HepG2 (cell line): ENCODE data around the gene ARHGEF16.

Experiments
- CHD4 ChIP-seq: fragments of 200-600 bp; sonication (generic); IDR thresholded peaks from 2 replicates; pipeline ENCODE4 v1.7.0; 2017; ENCODE audit warnings: mild to moderate bottlenecking, low read length, borderline replicate concordance
- CTCF ChIP-seq: sonication (generic); formaldehyde crosslinking; IDR thresholded peaks from 2 replicates; pipeline ENCODE4 v1.5.0; 2020; ENCODE audit warnings: mild to moderate bottlenecking, missing genetic modification reagents, moderate library complexity
- KLF6 ChIP-seq: IDR thresholded peaks from 2 replicates; pipeline ENCODE4 v1.8.0; 2016; ENCODE audit warnings: missing biosample characterization, missing genetic modification reagents
- NR1H2 ChIP-seq: sonication (generic); formaldehyde crosslinking; IDR thresholded peaks from 2 replicates; pipeline ENCODE4 v1.8.1; 2022; ENCODE audit warnings: low read depth, missing genetic modification reagents, borderline replicate concordance
- RAD21 ChIP-seq: fragments of 450-650 bp; formaldehyde crosslinking; IDR thresholded peaks from 2 replicates; pipeline ENCODE4 v1.5.0; 2020; ENCODE audit warnings: mild to moderate bottlenecking
- SAFB2 ChIP-seq: sonication (generic); formaldehyde crosslinking; IDR thresholded peaks from 2 replicates; pipeline ENCODE4 v1.5.1; 2020; ENCODE audit warnings: missing genetic modification reagents, low read depth, mild to moderate bottlenecking, borderline replicate concordance
- SIX4 ChIP-seq: sonication (generic); formaldehyde crosslinking; IDR thresholded peaks from 2 replicates; pipeline ENCODE4 v1.4.0; 2020; ENCODE audit warnings: missing genetic modification reagents
- TCF12 ChIP-seq, 2 experiments: fragments of 450-650 bp in 1 of 2; sonication (generic) in 1 of 2; formaldehyde crosslinking in 1 of 2; IDR thresholded peaks; 2 replicates each; pipeline versions ENCODE4 v1.6.1 to v1.8.0; 2017 to 2022; ENCODE audit warnings: antibody characterized with exemption in 1 of 2, mild to moderate bottlenecking in 1 of 2, missing genetic modification reagents in 1 of 2, moderate library complexity in 1 of 2
- ZBTB8A ChIP-seq: sonication (generic); formaldehyde crosslinking; IDR thresholded peaks from 2 replicates; pipeline ENCODE4 v1.4.0; 2020; ENCODE audit warnings: mild to moderate bottlenecking, low read depth, missing genetic modification reagents, borderline replicate concordance
- ZNF362 ChIP-seq: sonication (generic); formaldehyde crosslinking; IDR thresholded peaks from 2 replicates; pipeline ENCODE4 v1.4.0; 2020; ENCODE audit warnings: missing genetic modification reagents, mild to moderate bottlenecking, borderline replicate concordance
- ZNF431 ChIP-seq: sonication (generic); formaldehyde crosslinking; IDR thresholded peaks from 2 replicates; pipeline ENCODE4 v1.9.0; 2022; ENCODE audit warnings: missing genetic modification reagents, low read depth, mild to moderate bottlenecking, borderline replicate concordance

GRCh38 chr1:3483380-3483779 lies 28.9 kb downstream of the ARHGEF16 start:
- TF ChIP-seq ZNF362 (CRISPR knock-in tag) (no peak), KLF6 (CRISPR knock-in tag) (no peak), NR1H2 (CRISPR knock-in tag) (no peak), ZNF431 (CRISPR knock-in tag) (0 out of 2 replicates have a peak, but pooled peaks have one; percentile 3), ZBTB8A (CRISPR knock-in tag) (no peak), RAD21 (no peak), SAFB2 (CRISPR knock-in tag) (no peak), CTCF (no peak), TCF12 (IDR thresholded peaks at IDR 0.05) (no peak), TCF12 (CRISPR knock-in tag; IDR thresholded peaks at IDR 0.05) (no peak), SIX4 (CRISPR knock-in tag) (no peak), CHD4 (no peak)
